DOHH2 (cell line): ENCODE data around the gene TMEM130.

Experiments used
- H3F3A ChIP-seq: fragments of 200-600 bp; sonication (generic), shearing (Covaris generic); 2 replicates; pipeline ENCODE4 v1.6.0; 2016; ENCODE audit warnings: antibody characterized with exemption, mild to moderate bottlenecking; ENCODE audit not compliant: control insufficient read depth, insufficient read depth
- H3K27ac ChIP-seq: fragments of 200-600 bp; sonication (generic); 2 replicates; pipeline ENCODE4 v1.5.1; 2014; ENCODE audit warnings: low read depth, mild to moderate bottlenecking, low read length, moderate library complexity
- H3K27me3 ChIP-seq: fragments of 200-600 bp; sonication (generic); 2 replicates; pipeline ENCODE4 v1.6.1; 2014; ENCODE audit warnings: mild to moderate bottlenecking, low read length, mixed read lengths; ENCODE audit not compliant: control insufficient read depth
- H3K36me3 ChIP-seq: fragments of 200-600 bp; sonication (generic); 2 replicates; pipeline ENCODE4 v1.6.1; 2014; ENCODE audit warnings: mild to moderate bottlenecking, low read length, moderate library complexity, mixed read lengths; ENCODE audit not compliant: control insufficient read depth
- H3K4me1 ChIP-seq: fragments of 200-600 bp; sonication (generic); 2 replicates; pipeline ENCODE4 v1.6.1; 2014; ENCODE audit warnings: mild to moderate bottlenecking, low read length, mixed read lengths; ENCODE audit not compliant: control insufficient read depth
- H3K4me2 ChIP-seq: fragments of 200-600 bp; sonication (generic); 2 replicates; pipeline ENCODE4 v1.6.0; 2014; ENCODE audit warnings: mild to moderate bottlenecking, low read length, moderate library complexity
- H3K4me3 ChIP-seq: fragments of 200-600 bp; sonication (generic); 2 replicates; pipeline ENCODE4 v1.5.1; 2014; ENCODE audit warnings: mild to moderate bottlenecking, low read length, mixed read lengths
- H3K79me2 ChIP-seq: fragments of 200-600 bp; sonication (generic); 2 replicates; pipeline ENCODE4 v1.6.1; 2014; ENCODE audit warnings: mild to moderate bottlenecking, low read length, mixed read lengths; ENCODE audit not compliant: control insufficient read depth
- H3K9me2 ChIP-seq: fragments of 200-600 bp; sonication (generic); replicated peaks from 2 replicates; pipeline ENCODE4 v1.6.1; 2014; ENCODE audit warnings: mild to moderate bottlenecking, low read length, mixed read lengths; ENCODE audit not compliant: control insufficient read depth
- H3K9me3 ChIP-seq: fragments of 200-600 bp; sonication (generic); 2 replicates; pipeline ENCODE4 v1.6.1; 2014; ENCODE audit warnings: antibody characterized with exemption, low read length, mixed read lengths; ENCODE audit not compliant: control insufficient read depth, insufficient read depth
- H4K20me1 ChIP-seq: fragments of 200-600 bp; sonication (generic); 2 replicates; pipeline ENCODE4 v1.6.0; 2014; ENCODE audit warnings: low read depth, mild to moderate bottlenecking, antibody characterized with exemption, low read length, moderate library complexity; ENCODE audit not compliant: control insufficient read depth, insufficient read depth
- CTCF ChIP-seq: fragments of 200-600 bp; sonication (generic); IDR thresholded peaks from one replicate; pipeline ENCODE4 v1.5.1; 2014; ENCODE audit warnings: antibody characterized with exemption, mild to moderate bottlenecking, low read depth, low read length; ENCODE audit not compliant: poor library complexity, severe bottlenecking
- EZH2phosphoT487 ChIP-seq: fragments of 200-600 bp; sonication (generic); IDR thresholded peaks from 2 replicates; pipeline ENCODE4 v1.6.1; 2017; ENCODE audit warnings: borderline replicate concordance, mild to moderate bottlenecking, antibody characterized with exemption, low read length, moderate library complexity, mixed read lengths

Gene TMEM130

DNA sequence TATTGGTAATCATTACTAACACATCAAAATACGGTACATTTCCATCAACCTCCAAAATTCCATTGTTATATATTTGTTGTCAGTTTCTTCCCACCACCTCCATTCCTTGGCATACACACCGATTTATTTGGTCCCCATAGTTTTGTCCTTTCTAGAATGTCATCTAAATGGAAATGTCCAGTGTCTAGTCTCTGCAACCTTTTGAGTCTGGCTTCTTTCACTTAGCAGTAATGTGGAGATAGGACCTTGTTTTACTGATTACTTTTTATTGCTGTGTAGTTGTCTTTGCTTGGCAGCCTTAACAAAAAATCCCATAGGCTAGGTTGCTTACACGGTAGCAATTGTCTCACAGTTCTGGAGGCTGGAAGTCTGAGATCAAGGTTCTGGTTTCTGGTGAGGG, 31.0 kb upstream of the TMEM130 start:
- peaks cover 97% of the 10 kb centered on the region for H3K36me3 ChIP-seq
- no peaks in the 10 kb centered on the region for H3F3A ChIP-seq

GRCh38 chr7:98899816-98900215, 30.0 kb upstream of the TMEM130 start:
- Histone ChIP-seq H3K27me3 (no peaks in the 10 kb centered on the region), H3K4me2 (no peak overlapping the region), H3K36me3 (peaks cover 97% of the 10 kb centered on the region), H4K20me1 (no peaks in the 10 kb centered on the region), H3K4me1 (no peaks in the 10 kb centered on the region), H3K27ac (no peak overlapping the region), H3K79me2 (no peaks in the 10 kb centered on the region), H3K4me3 (no peak overlapping the region), H3K9me3 (no peaks in the 10 kb centered on the region), H3F3A (no peaks in the 10 kb centered on the region), H3K9me2 (no peaks in the 10 kb centered on the region)
- TF ChIP-seq CTCF (no peak), EZH2phosphoT487 (no peak)

More for the DNA sequence above, 31.0 kb upstream of the TMEM130 start:
- Histone ChIP-seq H3K4me3 (no peak overlapping the region), H3K27me3 (no peaks in the 10 kb centered on the region), H3K9me2 (no peaks in the 10 kb centered on the region), H3K4me2 (no peak overlapping the region), H3K9me3 (no peaks in the 10 kb centered on the region), H3K79me2 (no peaks in the 10 kb centered on the region), H3K4me1 (no peaks in the 10 kb centered on the region), H3K27ac (no peak overlapping the region), H4K20me1 (no peaks in the 10 kb centered on the region)
- TF ChIP-seq EZH2phosphoT487 (no peak), CTCF (no peak)

DNA sequence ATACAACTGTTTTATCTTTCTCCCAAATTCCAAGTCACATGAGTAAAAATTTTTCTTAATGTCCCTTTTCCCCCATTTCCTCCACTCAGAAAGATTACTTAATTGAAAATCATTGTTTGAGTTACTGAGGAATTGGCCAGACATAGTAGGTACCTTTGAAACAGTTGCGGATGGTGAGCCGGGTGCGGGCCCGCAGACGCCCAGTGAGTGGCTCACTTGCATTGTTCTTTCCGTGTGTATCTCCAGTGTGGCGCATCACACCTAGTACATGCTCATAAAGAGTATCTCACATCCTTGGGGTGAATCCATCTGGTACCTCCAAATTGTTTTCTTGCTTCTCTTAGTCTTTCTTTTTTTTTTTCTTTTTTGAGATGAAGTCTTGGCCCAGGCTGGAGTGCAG, 22.8 kb upstream of the TMEM130 start:
- Histone ChIP-seq H3K9me2 (no peaks in the 10 kb centered on the region), H3K79me2 (peaks cover 4% of the 10 kb centered on the region; the same call in 1 of the 2 replicates), H3K27me3 (no peaks in the 10 kb centered on the region), H3K4me3 (no peak overlapping the region), H3K9me3 (no peaks in the 10 kb centered on the region), H3F3A (no peaks in the 10 kb centered on the region), H3K4me1 (no peaks in the 10 kb centered on the region), H4K20me1 (no peaks in the 10 kb centered on the region), H3K36me3 (peaks cover 83% of the 10 kb centered on the region), H3K4me2 (no peak overlapping the region), H3K27ac (no peak overlapping the region)
- no peak for TF ChIP-seq CTCF
- no peak for TF ChIP-seq EZH2phosphoT487
